HG03280 (cell line): Measurements from ENCODE around the gene SRSF2.
A peak's percentile ranks its signal among the peaks of the same experiment; 100 is the strongest.
"Not testable (repeated sequence)": the region's sequence is repeated elsewhere in the genome, so short reads cannot be mapped to it uniquely, and the experiment has no call there.

Experiments used
- ATAC-seq: cut with Tn5 transposase; IDR thresholded peaks from one replicate; pipeline ENCODE4 v1.9.1; 2021; ENCODE audit warnings: mild to moderate bottlenecking, moderate library complexity; ENCODE audit not compliant: unreplicated experiment

SRSF2 gene

GRCh38 chr17:76739568-76740115 is 2.5 kb upstream of the SRSF2 start:
- not testable (repeated sequence) for ATAC-seq

- ATAC-seq = no peak
Observed at GRCh38 chr17:76738468-76738850, 1.3 kb upstream of the SRSF2 start.

- ATAC-seq = peak; percentile 61
Observed at GRCh38 chr17:76737676-76738467, 741 bp upstream of the SRSF2 start, which contains the start of gene MFSD11. MFSD11 (plus strand) TSS chr17:76738119; CDS start chr17:76738353, 234 bp downstream.

GRCh38 chr17:76736349-76737081 is 616 bp downstream of the SRSF2 start:
- peak; percentile 19 for ATAC-seq

- ATAC-seq = no peak
Observed at GRCh38 chr17:76735586-76736348, 1.4 kb downstream of the SRSF2 start.

GRCh38 chr17:76735006-76735405 is 2.1 kb downstream of the SRSF2 start:
- ATAC-seq = no peak

GRCh38 chr17:76734080-76734840 is 2.9 kb downstream of the SRSF2 start:
- no peak for ATAC-seq

- no peak for ATAC-seq
Observed at GRCh38 chr17:76733618-76733957, 3.5 kb downstream of the SRSF2 start.

- no peak for ATAC-seq
Observed at GRCh38 chr17:76732734-76733617, 4.2 kb downstream of the SRSF2 start.

GRCh38 chr17:76731800-76732733 is 5.1 kb downstream of the SRSF2 start:
- ATAC-seq = not testable (repeated sequence)

- no peak for ATAC-seq
Observed at GRCh38 chr17:76727745-76728456, 9.2 kb downstream of the SRSF2 start.

GRCh38 chr17:76726776-76727718 is 10.1 kb downstream of the SRSF2 start, which contains the start of gene METTL23:
METTL23 (plus strand) TSS chr17:76726839; CDS start chr17:76729711, 2,872 bp downstream.
- peak; percentile 41 for ATAC-seq

- ATAC-seq = peak; percentile 70
Observed at GRCh38 chr17:76726231-76726775, 10.8 kb downstream of the SRSF2 start, which contains the start of gene JMJD6. JMJD6 (minus strand) TSS chr17:76726606; CDS start chr17:76726475, 131 bp downstream.

- peak; percentile 19 for ATAC-seq
Observed at GRCh38 chr17:76725580-76726230, 11.4 kb downstream of the SRSF2 start.

- no peak for ATAC-seq
Observed at GRCh38 chr17:76723812-76724211, 13.3 kb downstream of the SRSF2 start.

GRCh38 chr17:76722977-76723376 is 14.2 kb downstream of the SRSF2 start:
- ATAC-seq = not testable (repeated sequence)
